ENCODE data around the gene LIMS1. TPM values are rescaled to one million over a fixed set of nuclear protein-coding genes. Genes with fewer than 3 reads are reported as not detected.

Gene LIMS1
- total RNA-seq, 1 experiment from 2014 or later: 56.2 TPM

DNA sequence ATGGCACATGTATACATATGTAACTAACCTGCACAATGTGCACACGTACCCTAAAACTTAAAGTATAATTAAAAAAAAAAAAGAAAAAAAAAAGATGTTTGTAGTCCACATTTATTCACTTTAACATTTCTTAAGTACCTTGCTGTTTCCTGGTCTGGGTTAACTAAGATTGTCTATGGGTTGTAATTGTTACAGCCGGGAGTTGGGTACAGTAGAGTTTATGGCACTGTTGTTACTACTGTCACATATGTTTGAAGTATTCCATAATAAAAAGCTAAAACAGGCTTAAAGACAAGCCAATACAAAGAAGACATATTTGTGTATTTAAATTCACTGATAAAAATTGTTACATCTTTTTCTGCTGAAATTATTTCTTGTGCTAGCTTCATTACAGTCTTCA lies 49.0 kb upstream of the LIMS1 start (continued):
- TF ChIP-seq, protein P1, sequence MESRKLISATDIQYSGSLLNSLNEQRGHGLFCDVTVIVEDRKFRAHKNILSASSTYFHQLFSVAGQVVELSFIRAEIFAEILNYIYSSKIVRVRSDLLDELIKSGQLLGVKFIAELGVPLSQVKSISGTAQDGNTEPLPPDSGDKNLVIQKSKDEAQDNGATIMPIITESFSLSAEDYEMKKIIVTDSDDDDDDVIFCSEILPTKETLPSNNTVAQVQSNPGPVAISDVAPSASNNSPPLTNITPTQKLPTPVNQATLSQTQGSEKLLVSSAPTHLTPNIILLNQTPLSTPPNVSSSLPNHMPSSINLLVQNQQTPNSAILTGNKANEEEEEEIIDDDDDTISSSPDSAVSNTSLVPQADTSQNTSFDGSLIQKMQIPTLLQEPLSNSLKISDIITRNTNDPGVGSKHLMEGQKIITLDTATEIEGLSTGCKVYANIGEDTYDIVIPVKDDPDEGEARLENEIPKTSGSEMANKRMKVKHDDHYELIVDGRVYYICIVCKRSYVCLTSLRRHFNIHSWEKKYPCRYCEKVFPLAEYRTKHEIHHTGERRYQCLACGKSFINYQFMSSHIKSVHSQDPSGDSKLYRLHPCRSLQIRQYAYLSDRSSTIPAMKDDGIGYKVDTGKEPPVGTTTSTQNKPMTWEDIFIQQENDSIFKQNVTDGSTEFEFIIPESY (IDR thresholded peaks at IDR 0.05; ENCODE audit: extremely low read depth, insufficient replicate concordance, low read length): no peak
- TF ChIP-seq POLR2AphosphoS5 (IDR thresholded peaks at IDR 0.05; ENCODE audit: low read depth, low read length): no peak
- TF ChIP-seq CEBPB (IDR thresholded peaks at IDR 0.05; ENCODE audit: low read depth): no peak

DNA sequence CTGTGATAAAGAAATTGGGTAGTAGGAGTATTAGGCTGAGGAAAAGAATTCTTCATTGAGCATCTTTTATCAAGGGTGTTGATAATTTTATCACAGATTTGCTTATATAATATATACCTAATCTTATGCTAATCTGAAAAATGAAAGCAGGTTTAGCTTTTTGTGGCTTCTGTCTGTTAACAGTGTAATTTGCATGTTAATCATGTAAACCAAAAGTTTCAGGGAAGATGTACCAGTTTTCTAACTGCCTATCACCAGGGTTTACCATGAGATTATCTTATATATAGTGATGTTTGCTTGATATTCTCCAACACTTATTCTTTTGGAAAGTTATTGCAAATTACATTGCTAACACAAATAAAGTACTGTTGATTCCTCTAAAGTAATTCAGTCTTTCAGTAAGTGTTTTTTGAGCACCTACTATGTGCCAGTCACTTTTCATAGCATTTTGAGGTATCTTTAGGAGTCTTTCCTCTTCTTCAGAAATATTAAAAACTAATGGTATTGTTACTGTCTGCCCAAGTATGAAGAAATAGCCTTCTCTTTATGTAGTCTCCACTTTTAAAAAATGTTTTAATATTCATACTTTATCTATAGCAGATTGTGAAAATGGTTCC lies 43.7 kb upstream of the LIMS1 start:
- no peak overlapping the region for H3K27ac ChIP-seq (ENCODE audit: low read depth, low read length)
- H2AFZ ChIP-seq (ENCODE audit: low read depth, low read length, poor library complexity, severe bottlenecking): no peak overlapping the region
- H3K4me1 ChIP-seq (ENCODE audit: control insufficient read depth in 1 of 2, insufficient read depth in 2 of 2, low read length in 2 of 2): no peaks in the 10 kb centered on the region
- POLR2A ChIA-PET: no interaction called here
- intact Hi-C loops (cut with micrococcal nuclease): no loop called here
- no peak for DNase-seq (ENCODE audit: low read depth, low spot score)
- no peak for ATAC-seq
- TF ChIP-seq EZH2 (IDR thresholded peaks at IDR 0.05) (no peak), SRF (IDR thresholded peaks at IDR 0.05; ENCODE audit: low read depth) (no peak), POLR2AphosphoS5 (IDR thresholded peaks at IDR 0.05; ENCODE audit: low read depth, low read length) (no peak), SIN3A (IDR thresholded peaks at IDR 0.05; ENCODE audit: low read depth) (no peak), ZFX (IDR thresholded peaks at IDR 0.05) (no peak), SP1 (IDR thresholded peaks at IDR 0.05; ENCODE audit: low read depth) (no peak), ELF1 (IDR thresholded peaks at IDR 0.05; ENCODE audit: borderline replicate concordance, low read depth) (no peak), EZH2phosphoT487 (IDR thresholded peaks at IDR 0.05; ENCODE audit: borderline replicate concordance) (no peak), FOSL1 (IDR thresholded peaks at IDR 0.05; ENCODE audit: low read depth) (no peak), ZNF274 (IDR thresholded peaks at IDR 0.05; ENCODE audit: low read depth, low read length) (no peak), JUND (IDR thresholded peaks at IDR 0.05) (no peak), CEBPB (IDR thresholded peaks at IDR 0.05; ENCODE audit: low read depth) (no peak), TCF7L2 (IDR thresholded peaks at IDR 0.05; ENCODE audit: borderline replicate concordance, extremely low read depth, insufficient read depth, insufficient read length) (no peak)
- TF ChIP-seq, protein P2, sequence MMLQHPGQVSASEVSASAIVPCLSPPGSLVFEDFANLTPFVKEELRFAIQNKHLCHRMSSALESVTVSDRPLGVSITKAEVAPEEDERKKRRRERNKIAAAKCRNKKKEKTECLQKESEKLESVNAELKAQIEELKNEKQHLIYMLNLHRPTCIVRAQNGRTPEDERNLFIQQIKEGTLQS (IDR thresholded peaks at IDR 0.05): no peak
- TF ChIP-seq, protein P3, sequence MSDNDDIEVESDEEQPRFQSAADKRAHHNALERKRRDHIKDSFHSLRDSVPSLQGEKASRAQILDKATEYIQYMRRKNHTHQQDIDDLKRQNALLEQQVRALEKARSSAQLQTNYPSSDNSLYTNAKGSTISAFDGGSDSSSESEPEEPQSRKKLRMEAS (IDR thresholded peaks at IDR 0.05): no peak
- TF ChIP-seq, protein P4, sequence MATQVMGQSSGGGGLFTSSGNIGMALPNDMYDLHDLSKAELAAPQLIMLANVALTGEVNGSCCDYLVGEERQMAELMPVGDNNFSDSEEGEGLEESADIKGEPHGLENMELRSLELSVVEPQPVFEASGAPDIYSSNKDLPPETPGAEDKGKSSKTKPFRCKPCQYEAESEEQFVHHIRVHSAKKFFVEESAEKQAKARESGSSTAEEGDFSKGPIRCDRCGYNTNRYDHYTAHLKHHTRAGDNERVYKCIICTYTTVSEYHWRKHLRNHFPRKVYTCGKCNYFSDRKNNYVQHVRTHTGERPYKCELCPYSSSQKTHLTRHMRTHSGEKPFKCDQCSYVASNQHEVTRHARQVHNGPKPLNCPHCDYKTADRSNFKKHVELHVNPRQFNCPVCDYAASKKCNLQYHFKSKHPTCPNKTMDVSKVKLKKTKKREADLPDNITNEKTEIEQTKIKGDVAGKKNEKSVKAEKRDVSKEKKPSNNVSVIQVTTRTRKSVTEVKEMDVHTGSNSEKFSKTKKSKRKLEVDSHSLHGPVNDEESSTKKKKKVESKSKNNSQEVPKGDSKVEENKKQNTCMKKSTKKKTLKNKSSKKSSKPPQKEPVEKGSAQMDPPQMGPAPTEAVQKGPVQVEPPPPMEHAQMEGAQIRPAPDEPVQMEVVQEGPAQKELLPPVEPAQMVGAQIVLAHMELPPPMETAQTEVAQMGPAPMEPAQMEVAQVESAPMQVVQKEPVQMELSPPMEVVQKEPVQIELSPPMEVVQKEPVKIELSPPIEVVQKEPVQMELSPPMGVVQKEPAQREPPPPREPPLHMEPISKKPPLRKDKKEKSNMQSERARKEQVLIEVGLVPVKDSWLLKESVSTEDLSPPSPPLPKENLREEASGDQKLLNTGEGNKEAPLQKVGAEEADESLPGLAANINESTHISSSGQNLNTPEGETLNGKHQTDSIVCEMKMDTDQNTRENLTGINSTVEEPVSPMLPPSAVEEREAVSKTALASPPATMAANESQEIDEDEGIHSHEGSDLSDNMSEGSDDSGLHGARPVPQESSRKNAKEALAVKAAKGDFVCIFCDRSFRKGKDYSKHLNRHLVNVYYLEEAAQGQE (IDR thresholded peaks at IDR 0.05; ENCODE audit: low read depth): no peak
- TF ChIP-seq, protein P5, sequence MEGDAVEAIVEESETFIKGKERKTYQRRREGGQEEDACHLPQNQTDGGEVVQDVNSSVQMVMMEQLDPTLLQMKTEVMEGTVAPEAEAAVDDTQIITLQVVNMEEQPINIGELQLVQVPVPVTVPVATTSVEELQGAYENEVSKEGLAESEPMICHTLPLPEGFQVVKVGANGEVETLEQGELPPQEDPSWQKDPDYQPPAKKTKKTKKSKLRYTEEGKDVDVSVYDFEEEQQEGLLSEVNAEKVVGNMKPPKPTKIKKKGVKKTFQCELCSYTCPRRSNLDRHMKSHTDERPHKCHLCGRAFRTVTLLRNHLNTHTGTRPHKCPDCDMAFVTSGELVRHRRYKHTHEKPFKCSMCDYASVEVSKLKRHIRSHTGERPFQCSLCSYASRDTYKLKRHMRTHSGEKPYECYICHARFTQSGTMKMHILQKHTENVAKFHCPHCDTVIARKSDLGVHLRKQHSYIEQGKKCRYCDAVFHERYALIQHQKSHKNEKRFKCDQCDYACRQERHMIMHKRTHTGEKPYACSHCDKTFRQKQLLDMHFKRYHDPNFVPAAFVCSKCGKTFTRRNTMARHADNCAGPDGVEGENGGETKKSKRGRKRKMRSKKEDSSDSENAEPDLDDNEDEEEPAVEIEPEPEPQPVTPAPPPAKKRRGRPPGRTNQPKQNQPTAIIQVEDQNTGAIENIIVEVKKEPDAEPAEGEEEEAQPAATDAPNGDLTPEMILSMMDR (IDR thresholded peaks at IDR 0.05 in 2 of 3, conservative IDR thresholded peaks at IDR 0.05 in 1 of 3; ENCODE audit: borderline replicate concordance in 1 of 3, insufficient read depth in 1 of 3, low read depth in 2 of 3, low read length in 2 of 3): no peak
- peaks cover 4 to 17% of the 10 kb centered on the region in 2 experiments; a peak in 3 of 4 replicates for H3K36me3 ChIP-seq (ENCODE audit: control insufficient read depth in 1 of 2, insufficient read depth in 2 of 2, low read length in 2 of 2)
- no TSS peak for BruUV-seq (replicated peaks)
- no peaks in the 10 kb centered on the region for H3K9me2 ChIP-seq (ENCODE audit: insufficient read depth)
- RAD21 ChIA-PET (ENCODE audit: low non-redundant PET in 1 of 2, low total read pairs in 2 of 2, uncharacterized antibody in 2 of 2, unreplicated experiment in 2 of 2): no interaction called here
- no peak overlapping the region for H3K9ac ChIP-seq (ENCODE audit: low read length)
- H3K27me3 ChIP-seq (ENCODE audit: insufficient read depth, low read length): no peaks in the 10 kb centered on the region
- CTCF ChIA-PET: no interaction called here
- no peak overlapping the region for H3K4me3 ChIP-seq (replicated peaks in 1 of 2; ENCODE audit: low read depth in 1 of 2, low read length in 2 of 2)
- no peaks in the 10 kb centered on the region for H4K20me1 ChIP-seq (ENCODE audit: insufficient read depth)
- H3K79me2 ChIP-seq (ENCODE audit: insufficient read depth, low read length): no peaks in the 10 kb centered on the region
- no peaks in the 10 kb centered on the region for H3K9me3 ChIP-seq (ENCODE audit: control insufficient read depth in 1 of 2, insufficient read depth in 1 of 2, low read depth in 1 of 2, low read length in 2 of 2)
- H3K4me2 ChIP-seq (ENCODE audit: low read length): no peak overlapping the region
